Activated naive CD8-positive, alpha-beta T cell treated with anti-CD3 and anti-CD28 coated beads, Interleukin-2, amount 10 ng/mL, durations not matched to agents 7 days and 5 days (primary cell): ENCODE data around the gene CDK7. TPM values are rescaled to one million over a fixed set of nuclear protein-coding genes. Genes with fewer than 3 reads are reported as not detected.
"Not testable (repeated sequence)": the region's sequence is repeated elsewhere in the genome, so short reads cannot be mapped to it uniquely, and the experiment has no call there.

Experiments
- ATAC-seq: fragments of 150-1000 bp; cut with Tn5 transposase; one replicate; pipeline ENCODE4 v1.10.0; 2021; ENCODE audit warnings: low read depth, moderate library complexity
- POLR2A ChIA-PET: fragments of 350-600 bp; sonication (Branson Sonifier 250); formaldehyde crosslinking; loops from one replicate; lab custom pipeline; 2021; ENCODE audit warnings: antibody characterized with exemption; lab: Charles Lee
- DNase-seq: peaks from one replicate; pipeline ENCODE4 v3.0.0; 2021
- H3K27ac Mint-ChIP-seq: one replicate; pipeline ENCODE4 v1.8.0; 2022; ENCODE audit warnings: mild to moderate bottlenecking, mixed read lengths
- H3K27me3 Mint-ChIP-seq: one replicate; pipeline ENCODE4 v1.8.0; 2022; ENCODE audit warnings: mild to moderate bottlenecking, moderate library complexity, mixed read lengths
- H3K36me3 Mint-ChIP-seq: one replicate; pipeline ENCODE4 v1.8.0; 2021; ENCODE audit warnings: mild to moderate bottlenecking, mixed read lengths
- H3K4me1 Mint-ChIP-seq: one replicate; pipeline ENCODE4 v1.8.0; 2021; ENCODE audit warnings: mixed read lengths
- H3K4me3 Mint-ChIP-seq: one replicate; pipeline ENCODE4 v1.8.0; 2022; ENCODE audit warnings: mild to moderate bottlenecking, moderate library complexity, mixed read lengths
- H3K9me3 Mint-ChIP-seq: one replicate; pipeline ENCODE4 v1.8.0; 2021; ENCODE audit warnings: mixed read lengths
- total RNA-seq, 2 experiments: library from RNA; stranded (reverse); gene quantifications; one replicate each; pipeline ENCODE4 v1.2.3, GENCODE V29; 2021

Gene CDK7
- total RNA-seq, 2 experiments from 2014 or later: 21.2 to 23.7 TPM

DNA sequence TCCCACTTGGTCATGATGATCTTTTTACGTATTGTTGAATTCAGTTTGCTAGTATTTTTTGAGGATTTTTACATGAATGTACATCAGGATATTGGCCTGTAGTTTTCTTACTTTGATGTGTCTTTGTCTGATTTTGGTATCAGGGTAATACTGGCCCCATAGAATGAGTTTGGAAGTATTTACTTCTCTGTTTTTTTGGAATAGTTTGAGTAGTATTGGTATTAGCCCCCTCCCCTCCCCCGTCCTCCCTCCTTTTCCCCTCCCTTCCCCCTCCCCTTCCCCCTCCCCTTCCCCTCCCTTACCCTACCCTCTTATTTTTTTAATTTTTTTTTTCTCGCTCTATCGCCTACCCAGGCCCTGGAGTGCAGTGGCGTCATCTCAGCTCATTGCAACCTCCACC, 10.3 kb downstream of the CDK7 start:
- Mint-ChIP-seq H3K36me3 (peaks cover 49% of the 10 kb centered on the region), H3K4me1 (peaks cover 14% of the 10 kb centered on the region), H3K27me3 (no peaks in the 10 kb centered on the region), H3K9me3 (peaks cover 5% of the 10 kb centered on the region), H3K27ac (no peak overlapping the region), H3K4me3 (no peak overlapping the region)
- POLR2A ChIA-PET: interaction anchor here (0.7 to 1.1 kb wide), 2 partner anchors 8 to 10 kb away, joined by 3 to 4 read pairs; partner anchors contain the start of gene CDK7
- ATAC-seq (no peak), DNase-seq (no peak)

DNA sequence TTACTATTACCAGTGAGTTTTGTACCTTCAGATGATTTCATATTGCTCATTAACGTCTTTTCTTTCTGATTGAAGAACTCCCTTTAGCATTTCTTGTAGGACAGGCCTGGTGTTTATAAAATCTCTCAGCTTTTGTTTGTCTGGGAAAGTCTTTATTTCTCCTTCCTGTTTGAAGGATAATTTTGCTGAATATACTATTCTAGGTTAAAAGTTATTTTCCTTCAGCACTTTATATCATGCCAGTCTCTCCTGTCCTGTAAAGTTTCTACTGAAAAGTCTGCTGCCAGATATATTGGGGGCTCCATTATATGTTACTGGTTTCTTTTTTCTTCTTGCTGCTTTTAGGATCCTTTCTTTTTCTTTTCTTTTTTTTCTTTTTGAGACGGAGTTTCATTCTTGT, 13.3 kb downstream of the CDK7 start:
- DNase-seq (no peak), ATAC-seq (no peak)
- POLR2A ChIA-PET: no interaction called here
- H3K4me3 Mint-ChIP-seq: no peak overlapping the region
- no peak overlapping the region for H3K27ac Mint-ChIP-seq
- H3K9me3 Mint-ChIP-seq: peaks cover 2% of the 10 kb centered on the region
- H3K36me3 Mint-ChIP-seq: peaks cover 32% of the 10 kb centered on the region
- peaks cover 7% of the 10 kb centered on the region for H3K4me1 Mint-ChIP-seq
- H3K27me3 Mint-ChIP-seq: no peaks in the 10 kb centered on the region

DNA sequence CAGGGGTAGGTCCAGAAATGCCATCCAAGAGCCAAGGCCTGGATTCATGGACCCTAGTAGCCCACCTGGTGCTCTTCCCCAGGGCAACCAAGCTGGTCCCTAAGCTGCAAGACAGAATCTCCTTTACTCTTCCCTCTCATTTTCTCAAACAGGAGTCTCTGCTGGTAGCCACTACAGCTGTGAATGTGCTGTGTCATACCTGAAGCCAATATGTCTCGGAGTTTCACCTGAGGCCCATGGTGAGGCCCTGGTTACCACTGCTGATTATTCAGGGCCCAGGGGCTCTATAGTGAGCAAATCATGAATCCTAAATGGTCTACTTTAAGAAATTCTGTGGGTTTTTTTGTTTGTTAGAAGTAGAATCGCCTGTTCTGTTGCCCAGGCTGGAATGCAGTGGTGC, 15.9 kb downstream of the CDK7 start:
- POLR2A ChIA-PET: no interaction called here
- ATAC-seq (no peak), DNase-seq (no peak)
- H3K27me3 Mint-ChIP-seq: no peaks in the 10 kb centered on the region
- H3K4me1 Mint-ChIP-seq: peaks cover 3% of the 10 kb centered on the region
- H3K4me3 Mint-ChIP-seq: no peak overlapping the region
- H3K36me3 Mint-ChIP-seq: peaks cover 19% of the 10 kb centered on the region
- H3K9me3 Mint-ChIP-seq: peaks cover 2% of the 10 kb centered on the region
- H3K27ac Mint-ChIP-seq: no peak overlapping the region

DNA sequence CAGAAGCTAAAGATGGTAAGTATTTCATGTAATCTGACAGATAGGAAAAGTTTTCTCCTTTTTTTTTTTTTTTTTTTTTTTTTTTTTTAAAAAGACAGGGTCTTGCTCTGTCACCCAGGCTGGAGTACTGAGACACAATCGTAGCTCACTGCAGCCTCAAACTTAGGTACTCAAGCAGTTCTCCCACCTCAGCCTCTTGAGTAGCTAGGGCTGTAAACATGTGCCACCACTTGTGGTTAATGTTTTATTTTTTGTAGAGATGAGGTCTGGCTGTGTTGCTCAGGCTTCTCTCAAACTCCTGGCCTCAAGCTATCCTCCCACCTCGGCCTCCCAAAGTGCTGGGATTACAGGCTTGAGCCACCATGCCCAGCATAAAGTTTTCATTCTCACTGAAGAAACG, 17.8 kb downstream of the CDK7 start:
- Mint-ChIP-seq H3K4me3 (no peak overlapping the region), H3K27ac (no peak overlapping the region), H3K36me3 (peaks cover 9% of the 10 kb centered on the region), H3K27me3 (no peaks in the 10 kb centered on the region), H3K9me3 (no peaks in the 10 kb centered on the region), H3K4me1 (no peaks in the 10 kb centered on the region)
- POLR2A ChIA-PET: interaction anchor here (0.5 to 0.6 kb wide), 2 partner anchors 8 to 230 kb away, joined by 3 to 7 read pairs; no protein-coding TSS in a partner anchor
- DNase-seq (no peak), ATAC-seq (no peak)

DNA sequence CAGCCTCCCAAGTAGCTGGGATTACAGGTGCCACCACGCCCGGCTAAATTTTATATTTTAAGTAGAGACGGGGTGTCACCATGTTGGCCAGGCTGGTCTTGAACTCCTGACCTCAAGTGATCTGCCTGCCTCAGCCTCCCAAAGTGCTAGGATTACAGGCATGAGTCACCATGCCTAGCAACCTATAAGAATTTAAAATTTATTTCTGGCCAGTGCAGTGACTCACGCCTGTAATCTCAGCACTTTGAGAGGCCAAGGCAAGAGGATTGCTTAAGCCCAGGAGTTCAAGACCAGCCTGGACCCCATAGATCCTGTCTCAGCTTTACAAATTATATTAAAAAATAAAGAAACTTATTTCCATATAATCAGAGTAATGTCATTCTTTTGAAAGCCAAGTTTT, 21.3 kb downstream of the CDK7 start:
- H3K36me3 Mint-ChIP-seq, H3K4me3 Mint-ChIP-seq, POLR2A ChIA-PET, ATAC-seq, H3K27ac Mint-ChIP-seq, DNase-seq, H3K27me3 Mint-ChIP-seq, H3K9me3 Mint-ChIP-seq, H3K4me1 Mint-ChIP-seq: not testable (repeated sequence)

DNA sequence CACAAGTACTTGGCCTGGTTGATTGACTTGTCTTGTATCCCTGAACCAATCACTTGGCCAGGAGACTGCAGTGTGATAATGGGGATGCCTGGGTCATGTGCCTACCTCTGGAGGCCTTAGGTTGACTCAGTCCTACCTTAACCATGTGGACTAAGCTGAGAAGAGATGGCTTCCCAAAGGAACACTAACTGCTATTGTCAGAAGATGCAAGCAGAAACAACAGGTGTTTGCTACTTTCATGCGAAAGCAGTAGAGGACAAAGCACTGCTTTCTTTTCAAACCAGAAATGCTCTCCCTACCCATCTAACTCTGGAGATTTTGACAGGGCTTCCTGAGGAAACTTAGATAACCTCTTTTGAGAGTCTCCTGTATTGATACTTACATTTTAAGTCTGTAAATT, 22.9 kb downstream of the CDK7 start:
- ATAC-seq (no peak), DNase-seq (no peak)
- Mint-ChIP-seq H3K36me3 (peaks cover 15% of the 10 kb centered on the region), H3K4me1 (no peaks in the 10 kb centered on the region), H3K4me3 (no peak overlapping the region), H3K27me3 (no peaks in the 10 kb centered on the region), H3K9me3 (no peaks in the 10 kb centered on the region), H3K27ac (no peak overlapping the region)
- POLR2A ChIA-PET: no interaction called here

DNA sequence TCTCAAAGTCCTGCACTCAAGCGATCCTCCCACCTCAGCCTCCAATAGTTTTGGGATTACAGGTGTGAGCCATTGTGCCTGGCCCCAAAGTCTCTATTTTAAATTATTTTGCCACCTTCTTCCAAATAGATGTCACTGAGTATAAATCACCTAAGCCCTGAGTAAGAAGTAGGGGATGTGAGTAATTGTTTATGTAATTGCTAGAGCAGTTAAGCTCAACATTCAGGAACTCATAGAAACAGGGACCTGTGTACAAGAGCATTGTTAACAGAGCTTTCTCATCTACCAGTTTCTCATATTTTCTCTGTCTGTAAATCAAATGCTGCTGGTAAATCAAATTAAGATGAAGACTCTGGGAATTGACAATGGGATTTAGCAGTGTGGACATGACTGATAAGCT, 26.3 kb downstream of the CDK7 start:
- no peaks in the 10 kb centered on the region for H3K27me3 Mint-ChIP-seq
- no peaks in the 10 kb centered on the region for H3K4me1 Mint-ChIP-seq
- peaks cover 25% of the 10 kb centered on the region for H3K36me3 Mint-ChIP-seq
- H3K27ac Mint-ChIP-seq: no peak overlapping the region
- DNase-seq (no peak), ATAC-seq (no peak)
- POLR2A ChIA-PET: no interaction called here
- no peaks in the 10 kb centered on the region for H3K9me3 Mint-ChIP-seq
- H3K4me3 Mint-ChIP-seq: no peak overlapping the region

DNA sequence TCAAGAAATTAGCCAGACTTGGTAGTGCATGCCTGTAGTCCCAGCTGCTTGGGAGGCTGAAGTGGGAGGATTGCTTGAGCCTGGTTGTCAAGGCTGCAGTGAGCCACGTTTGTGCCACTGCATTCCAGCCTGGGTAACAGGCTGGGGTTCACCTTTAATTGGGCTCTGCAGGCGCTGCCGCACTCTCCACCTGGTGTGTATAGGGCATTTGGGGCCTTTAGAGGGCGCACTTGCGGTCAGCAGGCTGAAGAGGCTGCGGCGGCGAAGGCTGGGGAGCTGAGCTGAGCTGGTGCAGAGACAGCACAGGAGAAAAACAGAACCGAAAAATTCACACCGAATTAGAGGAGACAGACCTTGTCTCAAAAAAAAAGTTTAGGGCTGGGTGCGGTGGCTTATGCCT, 31.2 kb downstream of the CDK7 start:
- no peak overlapping the region for H3K27ac Mint-ChIP-seq
- POLR2A ChIA-PET: interaction anchor here (0.9 kb wide), 1 partner anchor 17 kb away, joined by 3 read pairs; no protein-coding TSS in a partner anchor
- peaks cover 25% of the 10 kb centered on the region for H3K36me3 Mint-ChIP-seq
- no peak overlapping the region for H3K4me3 Mint-ChIP-seq
- DNase-seq (no peak), ATAC-seq (no peak)
- peaks cover 2% of the 10 kb centered on the region for H3K4me1 Mint-ChIP-seq
- no peaks in the 10 kb centered on the region for H3K9me3 Mint-ChIP-seq
- H3K27me3 Mint-ChIP-seq: no peaks in the 10 kb centered on the region

DNA sequence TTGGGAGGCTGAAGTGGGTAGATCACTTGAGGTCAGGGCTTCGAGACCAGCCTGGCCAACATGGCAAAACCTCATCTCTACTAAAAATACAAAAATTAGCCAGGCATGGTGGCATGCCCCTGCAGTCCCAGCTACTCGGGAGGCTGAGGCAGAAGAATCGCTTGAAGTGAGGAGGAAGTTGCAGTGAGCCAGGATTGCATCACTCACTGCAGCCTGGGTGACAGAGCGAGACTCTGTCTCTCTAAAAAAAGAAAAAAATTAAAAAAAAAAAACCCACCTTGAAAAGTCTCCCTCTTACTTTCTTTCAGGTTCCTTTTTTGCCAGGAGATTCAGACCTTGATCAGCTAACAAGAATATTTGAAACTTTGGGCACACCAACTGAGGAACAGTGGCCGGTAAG, 34.2 kb downstream of the CDK7 start:
- peaks cover 18% of the 10 kb centered on the region for H3K36me3 Mint-ChIP-seq
- H3K4me1 Mint-ChIP-seq: peaks cover 12% of the 10 kb centered on the region
- POLR2A ChIA-PET: no interaction called here
- DNase-seq (no peak), ATAC-seq (no peak)
- no peak overlapping the region for H3K4me3 Mint-ChIP-seq
- no peak overlapping the region for H3K27ac Mint-ChIP-seq
- H3K9me3 Mint-ChIP-seq: no peaks in the 10 kb centered on the region
- no peaks in the 10 kb centered on the region for H3K27me3 Mint-ChIP-seq

DNA sequence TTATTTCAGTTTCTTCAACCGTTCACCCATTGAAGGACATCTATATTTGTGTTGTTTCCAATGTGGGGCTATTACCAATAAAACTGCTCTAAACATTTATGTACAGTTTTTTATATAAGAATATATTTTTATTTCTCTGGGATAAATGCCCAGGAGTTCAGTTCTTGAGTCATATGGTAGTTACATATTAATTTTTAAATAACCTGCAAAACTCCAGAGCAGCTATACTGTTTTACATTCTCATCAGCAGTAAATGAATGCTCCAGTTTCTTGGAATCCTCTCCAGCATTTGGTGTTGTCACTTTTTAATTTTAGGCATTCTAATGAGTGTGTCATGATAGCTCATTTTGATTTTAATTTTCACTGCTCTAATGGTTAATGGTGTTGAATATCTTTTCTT, 36.2 kb downstream of the CDK7 start:
- Mint-ChIP-seq H3K27ac (no peak overlapping the region), H3K4me1 (peaks cover 14% of the 10 kb centered on the region), H3K4me3 (no peak overlapping the region), H3K9me3 (no peaks in the 10 kb centered on the region), H3K27me3 (no peaks in the 10 kb centered on the region), H3K36me3 (peaks cover 15% of the 10 kb centered on the region)
- POLR2A ChIA-PET: no interaction called here
- ATAC-seq (no peak), DNase-seq (no peak)

DNA sequence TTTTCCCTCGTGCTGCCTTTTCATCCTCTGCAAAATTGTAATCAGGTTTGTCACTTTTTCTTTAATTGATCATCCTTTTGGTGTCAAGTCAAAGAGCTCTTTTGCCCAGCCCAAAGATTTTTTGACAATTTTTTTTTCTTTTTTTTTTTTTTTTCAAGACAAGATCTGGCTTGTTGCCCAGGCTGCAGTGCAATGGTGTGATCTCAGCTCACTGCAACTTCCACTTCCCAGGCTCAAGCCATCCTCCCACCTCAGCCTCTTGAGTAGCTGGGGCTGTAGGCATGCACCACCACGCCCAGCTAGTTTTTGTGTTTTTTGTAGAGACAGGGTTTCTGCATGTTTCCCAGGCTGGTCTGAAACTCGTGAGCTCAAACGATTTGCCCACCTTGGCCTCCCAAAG, 36.7 kb downstream of the CDK7 start:
- no peak overlapping the region for H3K27ac Mint-ChIP-seq
- POLR2A ChIA-PET: interaction anchor here (0.9 kb wide), 1 partner anchor 63 kb away, joined by 3 read pairs; no protein-coding TSS in a partner anchor

DNA sequence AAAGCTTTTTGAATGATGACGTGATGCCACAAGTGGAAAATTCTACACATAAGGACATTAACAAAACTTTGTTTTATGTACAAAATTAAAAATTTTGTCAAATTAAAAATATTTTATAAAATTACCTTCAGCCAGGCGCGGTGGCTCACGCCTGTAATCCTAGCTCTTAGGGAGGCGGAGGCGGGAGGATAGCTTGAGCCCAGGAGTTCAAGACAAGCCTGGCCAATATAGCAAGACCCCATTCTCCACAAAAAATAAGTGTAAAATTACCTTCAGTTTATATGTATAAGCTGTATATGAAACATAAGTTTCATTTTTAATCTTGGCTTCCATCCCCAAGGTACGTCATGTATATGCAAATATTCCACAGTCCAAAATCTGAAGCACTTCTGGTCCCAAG, 40.9 kb downstream of the CDK7 start:
- H3K4me3 Mint-ChIP-seq: no peak overlapping the region
- no peak overlapping the region for H3K27ac Mint-ChIP-seq
- no peaks in the 10 kb centered on the region for H3K27me3 Mint-ChIP-seq
- POLR2A ChIA-PET: no interaction called here
- peaks cover 13% of the 10 kb centered on the region for H3K4me1 Mint-ChIP-seq
- no peaks in the 10 kb centered on the region for H3K9me3 Mint-ChIP-seq
- H3K36me3 Mint-ChIP-seq: peaks cover 32% of the 10 kb centered on the region
- DNase-seq: no peak
- no peak for ATAC-seq

More for the DNA sequence above, 36.7 kb downstream of the CDK7 start:
- ATAC-seq (no peak), DNase-seq (no peak)
- Mint-ChIP-seq H3K9me3 (no peaks in the 10 kb centered on the region), H3K4me3 (no peak overlapping the region), H3K36me3 (peaks cover 18% of the 10 kb centered on the region), H3K4me1 (peaks cover 14% of the 10 kb centered on the region), H3K27me3 (no peaks in the 10 kb centered on the region)

DNA sequence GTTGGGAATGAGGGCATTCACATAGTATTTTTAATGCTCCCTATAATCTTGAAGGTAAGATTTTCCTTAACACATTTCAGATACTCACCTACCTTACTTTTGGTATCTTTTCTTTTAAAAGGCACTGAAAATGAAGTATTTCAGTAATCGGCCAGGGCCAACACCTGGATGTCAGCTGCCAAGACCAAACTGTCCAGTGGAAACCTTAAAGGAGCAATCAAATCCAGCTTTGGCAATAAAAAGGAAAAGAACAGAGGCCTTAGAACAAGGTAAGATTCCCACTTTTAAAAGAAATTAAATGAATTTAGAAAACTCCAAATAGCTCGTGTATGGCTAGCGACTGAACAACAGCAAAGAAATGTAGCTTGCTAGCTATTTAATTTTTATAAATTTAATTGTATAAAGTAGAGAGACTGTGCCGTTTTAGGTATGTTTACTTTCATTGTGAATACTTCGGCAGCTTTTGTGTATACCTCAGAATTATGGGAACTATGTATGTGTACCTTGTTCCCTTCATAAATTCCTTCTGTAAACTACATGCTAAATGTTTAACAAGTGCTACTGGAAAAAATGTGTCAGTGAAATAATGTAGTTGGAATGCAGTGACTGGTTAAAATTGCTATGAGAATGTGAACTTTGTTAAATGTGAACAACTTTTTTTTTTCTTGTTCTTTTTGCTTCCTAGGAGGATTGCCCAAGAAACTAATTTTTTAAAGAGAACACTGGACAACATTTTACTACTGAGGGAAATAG, 41.9 kb downstream of the CDK7 start:
- Mint-ChIP-seq H3K4me1 (peaks cover 9% of the 10 kb centered on the region), H3K27me3 (no peaks in the 10 kb centered on the region), H3K4me3 (no peak overlapping the region), H3K27ac (no peak overlapping the region), H3K36me3 (peaks cover 28% of the 10 kb centered on the region), H3K9me3 (no peaks in the 10 kb centered on the region)
- ATAC-seq: no peak
- POLR2A ChIA-PET: interaction anchor here (0.6 kb wide), 1 partner anchor 701 kb away, joined by 7 read pairs; no protein-coding TSS in a partner anchor
- DNase-seq: no peak

DNA sequence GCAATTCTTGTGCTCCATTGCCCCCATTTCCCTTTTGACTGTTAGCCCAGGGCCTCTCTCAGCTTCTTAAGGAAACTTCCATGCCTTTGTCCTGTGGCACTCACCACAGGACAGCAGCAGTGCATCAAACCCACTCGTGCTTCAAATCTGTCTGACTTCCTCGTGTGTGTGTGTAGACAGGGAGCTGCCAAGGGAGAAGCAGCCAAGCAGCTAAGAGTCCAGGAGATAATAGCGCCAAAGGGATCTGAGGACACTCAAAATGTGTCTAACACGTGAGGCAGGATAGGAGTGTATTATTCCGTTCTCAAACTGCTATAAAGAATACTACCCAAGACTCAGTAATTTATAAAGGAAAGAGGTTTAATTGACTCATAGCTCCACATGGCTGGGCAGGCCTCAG, 44.8 kb downstream of the CDK7 start:
- Mint-ChIP-seq H3K27me3 (no peaks in the 10 kb centered on the region), H3K9me3 (no peaks in the 10 kb centered on the region), H3K4me1 (no peaks in the 10 kb centered on the region), H3K4me3 (no peak overlapping the region), H3K27ac (peak overlapping the region; percentile 12), H3K36me3 (peaks cover 27% of the 10 kb centered on the region)
- DNase-seq (no peak), ATAC-seq (no peak)
- POLR2A ChIA-PET: no interaction called here
